TTC549 (cell line): ENCODE results near the gene NCAM1.

Experiments
- FAIRE-seq: peaks from 2 replicates; lab custom pipeline; 2012; peaks lifted over from hg19 to GRCh38; lab: Jason Lieb, UNC

NCAM1 gene

DNA sequence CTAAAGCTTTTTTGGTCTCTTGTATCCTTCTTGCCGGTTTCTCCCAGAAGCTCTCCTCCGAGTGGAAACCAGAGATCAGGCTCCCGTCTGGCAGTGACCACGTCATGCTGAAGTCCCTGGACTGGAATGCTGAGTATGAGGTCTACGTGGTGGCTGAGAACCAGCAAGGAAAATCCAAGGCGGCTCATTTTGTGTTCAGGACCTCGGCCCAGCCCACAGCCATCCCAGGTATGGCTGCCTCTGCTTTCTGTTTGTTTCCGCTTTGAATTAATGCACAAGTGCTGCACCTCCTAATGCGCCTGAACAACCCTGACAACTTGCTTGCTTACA, 298.8 kb downstream of the NCAM1 start:
- FAIRE-seq, result no peak

DNA sequence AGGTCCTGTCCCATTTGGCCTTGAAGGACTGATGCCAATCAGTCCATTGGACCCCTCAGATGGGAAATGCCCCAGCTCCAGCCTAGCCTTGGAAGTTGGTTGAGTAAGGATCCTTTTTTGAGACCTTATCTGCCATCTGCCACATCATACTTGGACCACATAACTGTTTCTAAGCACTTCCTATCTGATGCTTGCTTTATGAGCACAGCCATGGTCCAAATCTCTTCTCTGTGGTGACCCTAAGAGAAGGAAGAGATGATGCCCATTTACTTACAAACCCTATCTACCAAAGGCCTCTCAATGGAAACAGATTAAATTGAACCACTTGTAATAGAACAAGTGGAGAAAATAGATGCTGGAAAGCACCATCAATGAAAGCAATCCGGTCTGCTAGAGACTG, 299.3 kb downstream of the NCAM1 start:
- FAIRE-seq, result no peak

DNA sequence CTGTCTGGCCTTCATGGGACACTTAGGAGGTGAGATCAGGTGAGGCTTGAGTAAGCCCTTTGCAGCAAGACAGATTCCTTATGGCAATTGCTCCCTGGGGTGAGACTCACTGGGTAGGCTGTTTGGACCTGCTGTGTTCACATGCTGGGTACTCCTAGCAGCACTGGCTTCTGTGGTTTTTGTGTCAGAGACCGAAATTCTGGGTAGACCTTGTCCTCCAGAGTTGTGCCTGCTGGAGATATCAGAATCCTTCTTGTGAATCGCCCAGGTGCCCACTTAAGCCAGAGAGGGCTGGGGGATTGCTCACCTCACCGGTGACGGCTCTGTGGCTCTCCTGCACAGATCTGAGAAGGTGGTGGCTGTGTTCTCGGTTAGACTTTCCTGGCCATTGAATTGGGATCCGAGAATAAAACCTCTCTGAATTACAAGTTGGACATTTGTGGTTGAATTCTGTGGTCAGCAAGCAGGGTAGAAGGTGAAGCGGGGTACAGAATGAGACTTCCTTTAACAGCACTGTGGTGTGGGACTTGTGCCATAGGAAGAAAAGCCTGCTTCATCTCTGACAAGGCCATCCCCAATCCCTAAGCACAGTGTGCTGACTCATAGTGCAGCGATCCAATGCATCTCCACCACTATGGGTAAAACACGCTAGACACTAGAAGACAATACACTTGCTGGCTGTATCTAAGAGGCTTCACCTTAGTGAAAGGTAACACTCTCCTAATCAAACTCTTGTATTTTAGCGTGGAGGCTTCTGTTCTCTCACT, 300.7 kb downstream of the NCAM1 start:
- FAIRE-seq, result no peak

DNA sequence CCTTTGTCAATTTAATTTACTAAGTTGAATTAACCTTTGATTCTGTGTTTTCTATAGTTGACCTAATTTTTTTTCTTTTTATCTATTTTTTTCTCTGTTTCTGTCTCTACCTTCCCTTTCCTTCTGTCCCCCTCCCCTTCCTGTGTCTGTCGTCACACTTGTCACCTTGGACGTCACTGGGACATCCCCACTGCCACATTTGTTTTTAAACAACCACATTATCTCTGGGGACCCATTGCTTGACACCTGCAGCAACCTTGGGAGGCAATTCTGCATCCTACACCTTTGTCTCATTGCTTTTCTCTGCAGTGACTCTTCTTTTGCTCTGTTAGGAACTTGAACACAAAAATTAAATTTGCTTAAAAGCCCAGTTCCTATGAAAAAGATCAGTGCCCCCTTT, 301.4 kb downstream of the NCAM1 start:
- FAIRE-seq, result no peak

DNA sequence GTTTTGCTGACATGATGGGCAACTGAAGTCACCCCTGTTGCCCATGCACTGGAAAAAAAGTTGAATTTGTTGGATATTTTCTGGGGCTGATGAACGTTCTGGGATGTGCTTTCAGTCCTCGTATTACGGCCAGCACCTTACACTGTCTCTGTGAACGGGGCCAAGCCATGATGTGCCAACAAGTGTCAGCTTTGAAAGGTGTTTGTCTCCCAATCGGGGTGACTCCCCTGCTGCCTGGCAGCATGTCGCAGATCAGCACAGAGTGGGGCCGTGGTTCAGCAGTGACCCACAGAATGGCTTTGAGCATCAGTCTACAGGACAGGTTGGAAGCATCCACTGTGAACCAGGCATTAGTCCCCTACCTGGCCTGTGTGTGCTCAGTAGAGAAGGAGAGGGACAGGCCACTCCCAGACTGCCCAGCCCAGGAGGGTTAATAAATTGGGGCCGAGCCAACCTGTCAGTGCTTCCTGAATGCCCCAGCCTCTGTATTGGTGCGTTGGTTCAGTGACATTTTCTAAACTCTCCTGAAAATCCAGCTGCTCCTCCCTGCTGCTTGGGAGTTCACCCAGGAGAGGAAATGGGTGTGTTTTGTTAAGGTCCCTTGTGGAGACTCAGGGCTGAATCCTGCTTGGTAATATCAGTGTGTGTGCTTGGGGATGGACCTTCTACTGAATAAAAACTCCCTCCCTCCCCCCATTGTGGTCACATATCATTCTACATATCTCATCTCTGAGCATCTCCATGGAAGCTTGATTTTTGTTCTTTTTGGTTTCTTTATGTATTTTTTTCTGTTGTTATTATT, 302.4 kb downstream of the NCAM1 start:
- FAIRE-seq, result no peak

DNA sequence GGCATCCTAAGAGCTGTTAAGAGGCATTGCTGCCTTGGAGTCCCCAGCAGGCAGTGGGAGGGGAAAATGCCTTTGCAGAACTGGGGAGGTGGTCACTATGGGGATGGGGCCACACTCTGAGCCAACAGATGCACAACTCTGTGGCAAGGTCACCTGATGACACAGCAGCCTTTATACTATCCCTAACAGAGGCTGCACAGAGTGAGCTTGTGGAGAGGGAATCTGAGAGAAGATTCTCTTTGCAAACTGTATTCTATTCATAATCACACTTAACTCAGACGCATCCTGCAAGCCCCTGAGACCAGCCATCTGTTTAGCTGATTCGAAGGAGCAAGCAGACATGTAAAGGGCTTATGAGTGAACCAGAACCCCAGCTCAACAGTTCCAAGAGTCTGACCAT, 304.1 kb downstream of the NCAM1 start:
- FAIRE-seq, result no peak

DNA sequence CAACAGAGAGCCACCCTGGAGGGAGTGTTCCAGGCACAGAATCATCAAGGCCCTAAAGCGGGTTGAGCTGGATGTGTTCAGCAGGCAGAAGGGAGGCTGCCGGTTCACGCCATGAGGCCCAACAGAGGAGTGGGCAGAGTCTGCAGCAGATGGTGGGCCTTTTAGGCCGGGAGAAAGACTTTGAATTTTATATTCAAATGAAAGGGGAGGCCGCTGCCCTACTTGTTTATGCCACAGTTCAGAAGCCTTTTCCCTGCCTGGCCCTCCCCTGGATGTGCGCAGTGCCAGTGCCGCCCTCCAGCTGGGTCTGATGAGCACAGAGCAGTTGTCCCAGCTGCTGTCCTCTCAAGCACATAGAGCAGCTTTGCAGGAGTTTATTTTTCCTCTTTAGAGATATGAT, 306.3 kb downstream of the NCAM1 start:
- FAIRE-seq, result no peak

DNA sequence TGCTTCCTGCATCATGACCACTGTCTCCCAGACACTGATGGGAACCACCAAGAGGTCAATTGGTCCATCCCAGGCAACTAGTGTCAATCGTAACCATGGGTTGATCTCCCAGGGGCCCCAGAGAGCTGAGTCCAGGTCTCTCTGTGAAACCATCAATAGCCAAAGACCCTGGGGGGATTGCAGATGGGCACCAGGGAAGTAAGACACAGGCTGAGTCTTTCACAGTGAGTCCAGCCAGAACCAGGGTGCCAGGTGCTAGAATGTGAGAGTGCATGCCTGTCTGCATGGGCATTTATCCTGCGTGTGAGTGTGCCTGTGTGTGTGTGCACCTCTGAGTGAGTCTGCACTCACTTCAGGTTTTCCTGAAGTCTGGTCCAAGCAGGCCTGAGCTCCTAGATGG, 307.9 kb downstream of the NCAM1 start:
- FAIRE-seq, result no peak

DNA sequence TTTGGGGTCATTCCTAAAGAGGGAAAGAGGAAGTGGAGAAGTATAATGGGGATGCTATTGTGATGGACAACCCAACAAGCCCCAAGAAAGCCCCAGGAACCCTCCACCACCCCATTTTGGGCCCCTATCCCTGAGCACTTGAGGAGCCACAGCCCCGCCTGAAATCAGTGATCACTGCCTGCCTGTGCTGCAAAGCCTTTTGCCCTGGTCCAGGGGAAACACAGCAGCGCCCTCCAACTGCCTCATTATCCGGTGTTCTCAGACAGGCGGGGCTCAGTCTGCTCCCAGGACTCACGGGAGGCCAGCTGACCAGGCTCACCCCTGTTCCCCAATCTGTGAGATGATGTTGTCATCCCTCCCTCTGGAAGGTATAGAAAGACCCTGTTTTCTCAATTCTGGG, 308.4 kb downstream of the NCAM1 start:
- no peak for FAIRE-seq

DNA sequence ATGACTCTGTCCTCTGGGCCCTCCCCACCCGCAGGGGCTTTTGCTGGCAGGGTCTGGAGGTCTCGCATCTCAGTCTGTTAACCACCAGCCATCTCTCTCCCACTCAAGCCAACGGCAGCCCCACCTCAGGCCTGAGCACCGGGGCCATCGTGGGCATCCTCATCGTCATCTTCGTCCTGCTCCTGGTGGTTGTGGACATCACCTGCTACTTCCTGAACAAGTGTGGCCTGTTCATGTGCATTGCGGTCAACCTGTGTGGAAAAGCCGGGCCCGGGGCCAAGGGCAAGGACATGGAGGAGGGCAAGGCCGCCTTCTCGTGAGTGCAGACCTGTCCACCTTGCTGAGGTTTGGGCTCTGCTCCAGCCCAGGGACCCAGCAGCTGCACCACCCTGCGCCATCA, 308.9 kb downstream of the NCAM1 start:
- no peak for FAIRE-seq

DNA sequence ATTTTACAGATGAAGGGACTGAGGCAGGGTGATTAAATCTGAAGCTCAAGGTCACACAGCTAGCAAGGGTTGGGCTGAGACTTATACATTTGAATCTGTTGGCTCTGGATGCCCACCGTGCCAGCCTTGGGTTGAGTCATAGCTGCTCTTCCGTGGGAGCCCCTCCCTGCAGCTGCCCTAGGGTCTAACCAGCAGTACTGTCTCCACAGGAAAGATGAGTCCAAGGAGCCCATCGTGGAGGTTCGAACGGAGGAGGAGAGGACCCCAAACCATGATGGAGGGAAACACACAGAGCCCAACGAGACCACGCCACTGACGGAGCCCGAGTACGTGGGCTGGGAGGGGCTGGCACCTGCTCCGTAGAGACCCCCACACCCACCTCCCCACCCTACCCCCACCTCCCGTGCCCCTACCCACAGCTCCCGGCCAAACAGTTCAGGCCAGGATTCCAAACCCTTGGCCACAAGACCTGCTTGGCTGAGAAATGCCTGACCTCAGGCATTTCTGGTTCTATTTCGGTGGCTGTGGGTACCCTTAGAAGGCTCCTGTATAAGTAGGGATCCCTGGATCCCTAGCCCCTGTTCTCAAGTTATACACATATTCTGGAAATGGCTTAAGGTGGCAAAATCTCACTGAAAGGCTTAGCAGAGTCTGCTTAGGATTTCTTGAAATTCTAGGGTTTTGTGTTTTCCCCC, 310.5 kb downstream of the NCAM1 start:
- FAIRE-seq, result no peak

DNA sequence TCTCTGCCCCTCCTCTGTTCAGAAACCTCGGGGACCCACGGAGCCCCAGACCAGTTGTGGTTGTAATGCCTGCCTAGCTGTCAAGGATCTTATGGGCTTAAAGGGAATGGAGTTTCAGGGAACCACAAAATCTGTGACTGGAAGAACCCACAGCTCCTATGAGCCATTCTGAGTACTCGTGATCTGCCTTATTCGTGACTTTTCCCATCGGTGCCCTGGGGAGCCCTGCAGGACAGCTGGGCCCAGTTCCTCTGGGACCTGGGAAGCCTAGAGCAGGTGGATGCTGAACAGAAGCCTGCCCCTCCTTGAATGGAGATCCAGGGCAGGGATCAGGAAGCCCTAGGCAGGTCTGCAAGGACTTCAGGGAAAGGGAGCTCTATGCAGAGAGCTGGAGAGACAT, 311.1 kb downstream of the NCAM1 start:
- no peak for FAIRE-seq

DNA sequence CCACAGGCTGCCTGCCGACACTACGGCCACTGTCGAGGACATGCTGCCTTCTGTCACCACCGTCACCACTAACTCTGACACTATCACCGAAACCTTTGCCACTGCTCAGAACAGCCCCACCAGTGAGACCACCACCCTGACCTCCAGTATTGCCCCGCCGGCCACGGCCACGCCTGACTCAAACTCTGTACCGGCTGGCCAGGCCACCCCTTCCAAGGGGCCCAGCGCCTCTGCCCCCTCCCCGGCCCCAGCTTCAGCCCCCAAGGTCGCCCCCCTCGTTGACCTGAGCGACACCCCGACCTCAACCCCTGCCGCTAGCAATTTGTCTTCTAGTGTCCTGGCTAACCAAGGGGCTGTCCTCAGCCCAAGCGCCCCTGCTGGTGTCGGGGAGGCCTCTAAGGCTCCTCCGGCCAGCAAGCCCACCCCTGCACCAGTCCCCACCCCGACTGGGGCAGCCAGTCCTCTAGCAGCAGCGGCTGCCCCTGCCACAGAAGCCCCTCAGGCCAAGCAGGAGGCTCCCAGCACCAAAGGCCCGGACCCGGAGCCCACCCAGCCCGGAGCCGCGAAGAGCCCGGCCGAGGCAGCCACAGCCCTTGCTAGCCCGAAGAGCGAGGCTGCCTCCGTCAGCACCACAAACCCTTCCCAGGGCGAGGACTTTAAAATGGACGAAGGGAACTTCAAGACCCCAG, 311.9 kb downstream of the NCAM1 start:
- FAIRE-seq, result no peak

DNA sequence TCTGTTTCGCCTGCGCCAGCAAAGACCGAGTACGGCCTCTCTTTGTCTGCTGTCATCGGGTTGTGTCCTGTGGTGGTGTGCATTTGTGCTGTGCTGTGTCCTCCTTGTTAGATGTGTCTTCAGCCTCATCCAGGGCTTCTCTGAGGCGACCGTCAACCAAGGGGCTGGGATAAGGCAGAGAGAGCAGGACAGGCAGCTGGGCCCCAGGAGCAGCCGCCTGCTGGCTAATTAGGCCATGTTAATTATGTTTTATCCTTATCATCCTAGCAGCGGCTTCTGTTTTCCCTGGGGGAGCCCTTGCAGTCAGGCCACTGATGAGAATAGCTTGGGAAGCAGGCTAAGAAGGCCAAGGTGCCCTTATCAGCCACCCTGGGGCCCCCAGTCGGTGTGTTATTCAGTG, 312.5 kb downstream of the NCAM1 start:
- FAIRE-seq, result no peak

DNA sequence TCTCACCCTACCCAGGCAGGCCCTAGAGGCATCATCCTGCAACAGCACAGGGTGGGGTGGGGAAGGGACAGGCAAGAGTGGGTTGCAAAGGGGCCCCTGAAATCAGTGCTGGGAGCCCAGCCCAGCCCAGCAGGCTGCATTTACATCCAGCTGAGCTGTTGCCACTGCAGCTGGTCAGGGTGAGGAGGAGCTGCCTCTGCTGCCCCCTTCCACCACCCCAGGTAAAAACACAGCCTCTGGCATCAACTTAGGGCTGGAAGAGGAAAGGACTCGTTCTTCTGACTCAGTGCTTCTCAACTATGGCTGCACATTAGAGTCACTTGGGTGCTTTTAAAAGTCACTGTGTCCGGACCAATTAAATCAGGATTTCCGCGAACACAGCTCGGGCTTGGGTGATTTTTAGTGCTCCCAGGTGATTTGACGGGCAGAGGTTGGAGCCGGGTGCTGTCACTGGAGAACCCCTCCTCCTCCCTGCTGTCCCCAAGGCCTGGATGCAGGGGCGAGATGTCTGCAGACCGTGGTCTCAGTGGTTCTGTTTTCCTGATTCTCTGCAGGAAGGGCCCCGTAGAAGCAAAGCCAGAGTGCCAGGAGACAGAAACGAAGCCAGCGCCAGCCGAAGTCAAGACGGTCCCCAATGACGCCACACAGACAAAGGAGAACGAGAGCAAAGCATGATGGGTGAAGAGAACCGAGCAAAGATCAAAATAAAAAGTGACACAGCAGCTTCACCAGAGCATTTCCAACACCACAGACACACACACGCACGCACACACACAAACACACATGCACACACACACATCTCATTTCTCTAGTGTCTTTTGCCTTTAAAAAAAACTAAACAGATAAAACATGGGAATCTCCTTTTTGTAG, 313.7 kb downstream of the NCAM1 start:
- FAIRE-seq, result no peak

DNA sequence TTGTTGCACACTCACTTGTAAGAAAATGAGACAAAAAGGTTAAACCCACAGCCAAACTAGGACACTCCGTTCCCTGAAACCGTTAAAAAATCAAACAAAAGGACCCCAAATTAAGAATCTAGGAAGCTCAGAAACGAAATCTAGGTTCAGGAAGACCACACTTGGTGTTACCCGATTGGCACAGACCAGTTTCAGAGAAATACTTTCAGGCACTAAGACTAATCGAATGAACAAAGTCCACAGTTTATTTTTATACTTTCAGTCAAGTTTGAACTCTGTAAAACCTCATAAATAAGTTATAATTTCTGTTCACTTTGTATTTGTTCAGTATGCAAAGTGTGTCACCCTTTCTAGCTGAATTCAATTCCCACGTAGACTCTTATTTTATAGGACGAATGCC, 314.4 kb downstream of the NCAM1 start:
- no peak for FAIRE-seq

DNA sequence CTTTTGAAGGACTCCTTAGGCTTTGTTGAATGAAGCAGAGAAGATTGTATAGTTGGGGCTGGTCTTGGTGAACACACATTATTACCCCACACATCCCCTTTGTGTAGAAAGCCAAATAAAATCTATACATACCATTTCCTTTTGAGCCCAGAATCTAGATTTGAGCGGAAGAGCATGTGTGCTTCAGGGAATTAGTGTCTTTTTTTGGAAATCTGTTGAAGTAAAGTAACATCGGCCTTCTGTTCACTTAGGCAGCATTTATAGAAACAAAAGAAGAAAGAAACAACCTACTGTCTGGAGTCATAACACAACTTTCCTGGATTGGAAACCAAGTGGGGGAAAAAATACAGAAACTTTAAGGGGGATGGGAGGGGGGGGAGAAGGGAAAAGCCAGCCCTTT, 315.2 kb downstream of the NCAM1 start:
- no peak for FAIRE-seq

DNA sequence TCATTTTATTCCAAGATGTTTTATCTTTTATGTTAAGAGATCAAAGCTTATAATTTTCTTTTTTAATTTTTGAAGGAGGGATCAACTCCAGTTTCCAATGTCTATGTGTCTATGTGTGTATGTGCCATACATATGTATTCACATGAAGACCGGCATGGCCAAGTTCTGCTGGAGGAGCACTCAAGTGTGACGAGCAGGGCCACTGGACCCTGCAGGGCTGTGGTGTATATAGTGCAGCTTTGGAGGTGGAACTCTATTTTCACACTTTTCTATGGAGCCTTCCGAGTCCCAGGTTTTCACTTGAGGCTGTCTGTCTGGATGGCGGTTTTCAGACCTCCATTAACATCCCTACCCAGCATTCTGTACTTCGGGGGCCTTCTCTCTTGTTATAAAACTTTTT, 316.7 kb downstream of the NCAM1 start:
- FAIRE-seq, result no peak

DNA sequence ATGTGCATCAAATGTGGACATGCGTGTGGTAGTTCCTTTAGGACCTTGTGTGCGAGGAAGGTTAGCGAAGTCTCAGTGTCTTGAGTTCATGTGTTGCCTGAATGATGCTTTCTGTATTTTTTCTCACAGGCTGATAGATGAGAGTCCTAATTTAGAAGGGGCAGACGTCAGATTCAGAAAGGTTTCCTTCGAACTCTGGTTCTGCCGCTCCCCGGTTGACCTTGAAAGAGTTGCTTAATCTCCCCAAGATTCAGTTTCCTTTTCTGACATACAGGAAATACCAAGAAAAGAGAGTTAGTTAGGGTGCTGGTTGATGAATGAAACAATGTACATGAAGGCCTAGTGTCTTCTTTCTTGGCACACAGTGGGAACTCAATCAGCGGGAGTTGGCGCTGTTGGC, 317.3 kb downstream of the NCAM1 start:
- FAIRE-seq, result no peak

DNA sequence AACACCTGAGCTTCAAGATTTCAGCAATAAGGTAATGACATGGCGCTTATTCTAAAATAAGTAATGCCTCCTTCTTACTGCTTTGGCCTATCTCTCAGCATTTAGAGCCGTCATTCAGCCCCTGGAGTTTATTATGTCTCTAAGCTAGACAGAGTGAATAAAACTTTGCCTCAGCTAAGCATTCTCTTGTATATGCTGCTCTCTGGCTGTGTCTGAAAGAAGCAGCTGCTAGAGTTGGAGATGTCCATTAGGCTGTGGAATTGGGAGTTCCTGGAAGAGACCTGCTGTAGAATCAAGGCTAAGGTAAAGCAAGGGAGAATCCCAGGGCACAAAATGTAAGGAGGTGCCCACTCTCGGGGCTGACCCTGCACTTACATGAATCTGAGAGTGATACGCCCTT, 317.7 kb downstream of the NCAM1 start:
- FAIRE-seq, result no peak

DNA sequence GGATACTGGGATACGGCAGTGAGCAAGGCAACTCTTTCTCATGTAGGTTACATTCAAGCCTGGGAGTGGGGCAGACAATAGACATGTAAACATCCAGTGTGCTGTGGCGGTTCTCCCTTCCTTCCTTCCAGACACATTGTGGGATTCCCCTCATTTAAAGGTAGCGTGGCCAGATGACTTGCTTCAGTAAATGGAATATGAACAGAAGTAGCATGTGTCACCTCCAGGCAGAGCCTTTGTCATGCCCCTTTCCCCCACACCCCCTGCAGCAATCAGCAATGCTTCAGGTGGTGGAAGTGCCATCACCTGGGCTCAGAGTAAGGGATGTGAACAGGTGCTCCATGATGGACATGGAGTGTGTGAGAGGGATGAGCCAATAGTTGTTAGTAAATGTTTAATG, 318.4 kb downstream of the NCAM1 start:
- FAIRE-seq, result no peak
